ENCODE data around the gene LPGAT1.
"Not testable (repeated sequence)": the region's sequence is repeated elsewhere in the genome, so short reads cannot be mapped to it uniquely, and the experiment has no call there.

Gene LPGAT1

GRCh38 chr1:211734359-211734758, 96.2 kb downstream of the LPGAT1 start:
- no peak for DNase-seq

GRCh38 chr1:211732293-211732980, 98.1 kb downstream of the LPGAT1 start:
- DNase-seq = no peak

GRCh38 chr1:211731456-211732292, 98.9 kb downstream of the LPGAT1 start:
- no peak for DNase-seq

- no peak for DNase-seq
These were observed 100.2 kb downstream of the LPGAT1 start for GRCh38 chr1:211730347-211730746.

GRCh38 chr1:211729238-211729637, 101.3 kb downstream of the LPGAT1 start:
- no peak for DNase-seq

- no peak for DNase-seq
These were observed 104.0 kb downstream of the LPGAT1 start for GRCh38 chr1:211726467-211726995.

GRCh38 chr1:211724687-211725196, 105.8 kb downstream of the LPGAT1 start:
- DNase-seq = no peak

- no peak for DNase-seq
These were observed 107.3 kb downstream of the LPGAT1 start for GRCh38 chr1:211723273-211723672.

GRCh38 chr1:211722277-211723175, 108.0 kb downstream of the LPGAT1 start:
- no peak for DNase-seq

GRCh38 chr1:211716555-211716954, 114.0 kb downstream of the LPGAT1 start:
- DNase-seq = not testable (repeated sequence)

GRCh38 chr1:211715971-211716370, 114.6 kb downstream of the LPGAT1 start:
- no peak for DNase-seq

- no peak for DNase-seq
These were observed 116.4 kb downstream of the LPGAT1 start for GRCh38 chr1:211714154-211714553.

GRCh38 chr1:211713231-211713630, 117.3 kb downstream of the LPGAT1 start:
- DNase-seq = no peak

GRCh38 chr1:211711315-211711705, 119.3 kb downstream of the LPGAT1 start:
- DNase-seq = no peak

- no peak for DNase-seq
These were observed 119.8 kb downstream of the LPGAT1 start for GRCh38 chr1:211710566-211711314.

- no peak for DNase-seq
These were observed 121.6 kb downstream of the LPGAT1 start for GRCh38 chr1:211708926-211709325.

GRCh38 chr1:211708006-211708405, 122.6 kb downstream of the LPGAT1 start:
- DNase-seq = no peak

- no peak for DNase-seq
These were observed 125.0 kb downstream of the LPGAT1 start for GRCh38 chr1:211705467-211706091.

GRCh38 chr1:211704543-211704942, 126.0 kb downstream of the LPGAT1 start:
- no peak for DNase-seq

- DNase-seq = no peak
These were observed 126.6 kb downstream of the LPGAT1 start for GRCh38 chr1:211703812-211704537.

- no peak for DNase-seq
These were observed 128.8 kb downstream of the LPGAT1 start for GRCh38 chr1:211701733-211702132.

All from cerebellar nuclear complex (tissue), 1 donor.